GM20431 (cell line): ENCODE data around the gene BCL11B.

Source experiments
- in situ Hi-C: fragments of 300-500 bp; cut with MseI, MboI; formaldehyde crosslinking; loops from one replicate; pipeline ENCODE4 v1.15.0; 2020; ENCODE audit warnings: low sequenced_read_pairs; ENCODE audit not compliant: unreplicated experiment

BCL11B gene

DNA sequence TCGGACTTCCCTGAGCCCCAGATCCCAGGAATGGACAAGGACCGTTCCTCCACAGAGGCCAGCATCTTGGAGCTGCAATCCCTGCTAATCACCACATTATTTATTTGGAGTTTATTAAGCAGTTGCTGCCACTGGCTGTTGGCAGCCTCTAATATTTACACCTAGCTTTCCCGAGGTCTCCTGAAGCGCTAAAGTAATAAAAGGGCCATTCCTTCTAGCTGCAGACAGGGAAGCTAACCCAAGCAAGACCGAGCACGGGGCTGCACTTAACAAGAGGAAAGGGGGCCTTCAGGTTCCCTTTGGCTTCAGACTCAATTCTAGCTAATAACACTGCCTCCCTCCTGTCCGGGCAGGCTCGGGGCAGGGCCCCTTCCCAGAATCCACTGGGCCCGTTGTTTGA is 63.7 kb downstream of the BCL11B start:
- in situ Hi-C loops = no loop called here

GRCh38 chr14:99207456-99207855 is 64.5 kb downstream of the BCL11B start:
- in situ Hi-C loops = no loop called here

GRCh38 chr14:99206090-99206489 is 65.9 kb downstream of the BCL11B start:
- in situ Hi-C loops = no loop called here

DNA sequence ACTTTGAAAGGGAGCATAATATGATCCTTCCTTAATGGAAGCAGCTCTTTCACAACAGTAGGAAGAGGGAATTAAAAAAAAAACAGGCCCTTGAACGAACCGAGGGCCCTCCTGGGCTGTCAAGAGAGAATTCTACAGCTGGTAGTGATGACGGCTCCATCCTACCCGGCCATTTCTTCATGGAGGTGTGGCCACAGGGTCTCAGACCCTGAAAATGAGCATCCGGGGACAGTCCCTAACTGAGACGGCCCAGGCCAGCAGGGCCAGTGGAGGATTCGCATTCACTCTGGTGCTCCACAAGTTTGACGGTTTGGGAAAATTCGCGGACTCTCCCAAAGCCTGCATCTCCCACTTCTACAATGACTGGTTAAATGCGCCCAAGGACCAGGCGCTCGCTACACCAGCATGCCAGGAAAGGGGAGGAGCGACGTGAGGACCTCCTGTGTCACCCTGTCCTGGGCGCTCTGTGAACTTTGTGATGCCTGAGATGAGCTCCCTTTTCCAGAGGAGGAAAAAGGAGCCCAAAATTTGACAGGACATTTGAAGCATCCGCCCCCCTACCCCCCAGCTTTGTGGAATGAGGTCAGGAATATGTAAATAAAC is 66.8 kb downstream of the BCL11B start:
- in situ Hi-C loops = no loop called here

DNA sequence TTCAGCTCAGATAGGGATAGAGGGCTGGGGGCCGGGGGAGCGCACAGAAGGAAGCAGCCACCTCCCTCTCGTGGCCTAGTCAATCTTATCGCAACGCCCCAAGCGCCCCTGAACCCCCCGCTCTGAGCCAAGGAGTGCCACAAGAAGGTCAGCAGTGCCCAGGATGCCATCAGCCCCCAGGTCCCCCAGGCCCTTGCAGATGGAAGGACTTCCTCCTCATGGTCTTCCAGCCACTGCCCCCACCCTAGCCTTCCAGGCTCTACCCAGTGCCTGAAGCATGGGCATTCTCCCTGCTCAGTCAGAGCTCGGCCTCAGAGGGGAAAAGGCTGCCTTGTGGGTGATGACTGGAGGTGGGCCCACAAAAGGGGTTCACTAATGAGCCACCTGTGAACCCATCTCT is 68.2 kb downstream of the BCL11B start:
- in situ Hi-C loops = no loop called here

DNA sequence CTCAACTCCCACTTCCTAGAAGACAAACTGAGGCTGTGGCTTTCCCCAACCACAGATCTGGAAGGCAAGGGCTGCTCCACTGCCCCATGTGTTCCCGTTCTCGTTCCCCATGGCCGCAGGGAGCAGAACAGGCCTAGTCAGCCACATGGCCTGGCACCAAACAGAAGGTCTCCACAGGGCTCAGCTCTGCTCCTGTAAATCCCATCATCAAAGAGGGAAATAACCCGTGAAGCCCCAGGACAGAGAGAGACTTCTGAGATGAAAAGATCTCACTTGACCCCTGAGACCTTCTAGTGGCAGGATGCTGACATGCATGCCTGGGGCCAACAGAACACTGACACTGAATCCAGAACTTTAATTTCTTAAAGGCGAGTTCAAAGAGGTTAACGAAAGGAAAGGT is 68.9 kb downstream of the BCL11B start:
- in situ Hi-C loops = no loop called here

GRCh38 chr14:99202516-99202915 is 69.5 kb downstream of the BCL11B start:
- in situ Hi-C loops = no loop called here

- in situ Hi-C loops = no loop called here
Measured at GRCh38 chr14:99201351-99202073, 70.5 kb downstream of the BCL11B start.

DNA sequence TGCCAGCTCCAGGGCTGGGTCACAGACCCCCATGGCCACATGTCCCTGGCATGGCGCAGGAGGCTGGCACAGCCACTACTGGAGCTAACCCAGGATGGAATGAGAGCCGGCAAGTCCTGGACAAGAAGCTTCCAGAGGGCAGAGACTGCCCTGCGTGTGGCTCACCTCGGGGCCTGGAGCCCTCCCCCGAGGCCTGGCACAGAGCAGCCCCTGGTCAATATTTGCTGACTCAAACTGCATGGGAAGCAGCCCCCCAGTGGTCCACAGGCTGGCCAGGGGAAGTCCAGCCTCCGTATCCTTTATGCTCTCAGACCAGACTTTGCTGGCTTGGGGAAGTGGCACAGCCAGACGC is 71.4 kb downstream of the BCL11B start:
- in situ Hi-C loops = no loop called here

DNA sequence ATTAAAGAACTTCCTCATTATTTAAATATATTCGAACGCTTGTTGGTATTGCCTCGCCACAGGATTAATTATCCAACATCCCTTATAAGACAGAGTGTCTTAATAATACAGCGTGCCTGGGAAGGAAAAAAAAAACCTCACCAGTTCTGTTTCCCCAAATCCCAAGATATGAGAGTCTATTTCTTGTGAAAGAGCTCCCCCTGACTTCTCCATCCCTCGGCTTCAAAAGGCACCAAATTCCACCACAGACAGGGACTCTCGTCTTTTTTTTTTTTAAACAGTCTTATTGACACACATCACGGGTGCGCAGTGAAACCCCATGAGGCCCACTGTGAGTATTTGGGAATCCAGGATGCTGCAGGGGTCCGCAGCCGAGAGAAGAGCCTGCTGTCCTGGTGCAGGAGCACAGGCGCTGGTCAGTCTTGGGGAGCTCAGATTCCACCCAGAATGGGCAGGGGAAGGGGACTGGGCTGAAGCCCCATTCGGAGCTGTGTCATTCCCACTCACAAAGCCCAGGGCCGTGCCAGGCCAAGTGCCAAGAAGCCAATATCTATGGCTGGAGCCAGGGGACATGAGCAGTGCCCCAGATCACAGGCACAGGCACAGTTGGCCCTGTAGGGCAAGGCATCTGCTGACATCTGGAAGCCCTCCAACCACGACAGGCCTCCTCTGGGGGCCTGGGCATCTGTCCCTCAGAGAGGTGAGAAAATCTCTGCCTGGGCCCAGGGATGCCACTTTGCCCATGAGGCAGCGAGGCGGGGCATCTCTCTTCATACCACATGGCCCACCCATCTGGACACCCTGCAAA is 71.9 kb downstream of the BCL11B start:
- in situ Hi-C loops = no loop called here

DNA sequence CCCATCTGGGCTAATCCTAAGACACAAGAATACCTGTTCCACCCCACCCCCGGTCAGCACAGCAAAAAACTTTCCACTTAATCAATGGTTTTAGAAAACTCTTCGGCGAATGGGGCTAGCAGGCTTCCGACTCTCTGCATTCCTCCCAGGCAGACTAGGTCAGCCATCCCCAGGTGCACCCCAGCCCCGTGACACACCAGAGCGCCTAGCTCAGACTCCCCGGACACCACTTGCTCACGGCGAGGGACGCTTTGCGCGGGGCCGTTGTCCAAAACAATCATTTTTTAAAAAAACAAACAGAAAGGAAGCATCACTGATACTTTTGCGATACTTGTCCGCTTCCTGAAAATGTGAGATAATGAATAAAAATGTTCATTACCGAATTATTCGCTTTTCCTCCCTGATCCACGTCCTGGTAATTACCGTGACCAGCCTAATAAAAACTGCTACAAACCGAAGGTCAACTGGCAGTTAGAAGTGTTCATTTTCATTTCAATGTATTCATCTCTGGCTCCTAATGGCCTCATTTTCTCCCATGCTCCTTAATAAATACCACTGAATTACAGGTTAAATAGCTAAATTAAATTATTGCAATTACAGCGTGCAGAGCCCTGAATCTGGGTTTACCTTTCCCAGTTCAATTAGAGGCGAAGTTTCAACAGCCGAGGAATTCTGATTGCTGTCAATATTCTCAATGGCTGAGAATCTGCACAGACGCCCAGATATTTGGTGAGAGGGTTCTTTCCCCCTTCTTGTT is 73.1 kb downstream of the BCL11B start:
- in situ Hi-C loops = no loop called here

DNA sequence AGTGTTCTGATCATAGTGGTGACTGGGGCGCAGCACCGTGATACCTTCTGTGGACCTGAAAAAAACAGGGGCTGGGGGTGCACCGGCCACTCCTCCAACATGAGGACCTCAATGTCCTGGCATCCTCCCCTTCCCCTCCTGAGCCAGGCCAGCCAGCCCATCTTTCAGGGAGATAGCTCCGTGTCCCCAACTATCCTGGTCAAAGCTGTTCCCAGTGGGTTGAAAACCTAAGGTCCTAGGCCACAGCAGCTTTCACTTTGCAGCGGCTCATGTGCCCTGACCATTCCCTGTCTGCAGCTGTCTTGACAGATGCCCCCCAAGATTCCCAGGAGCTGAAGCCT is 75.7 kb downstream of the BCL11B start:
- in situ Hi-C loops = no loop called here

GRCh38 chr14:99195602-99196309 is 76.2 kb downstream of the BCL11B start:
- in situ Hi-C loops = no loop called here

DNA sequence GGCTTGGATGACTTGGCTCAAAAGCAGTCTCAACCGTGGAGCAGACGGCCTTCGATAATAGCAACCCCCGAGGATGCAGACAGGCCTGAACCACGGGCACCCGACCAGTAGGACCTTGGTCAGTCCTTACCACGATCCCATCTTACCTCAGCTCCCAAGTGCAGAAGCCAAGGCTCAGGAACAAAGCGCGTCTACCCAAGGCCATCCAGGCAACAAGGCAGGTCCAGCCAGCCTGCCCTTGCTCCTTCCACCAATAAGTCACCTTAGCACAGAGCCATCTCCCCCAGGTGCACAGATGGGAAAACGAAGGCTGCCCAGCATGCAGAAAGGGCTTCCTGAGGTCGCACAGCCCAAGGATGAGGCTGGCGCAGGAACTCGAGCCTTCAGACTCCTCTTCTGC is 77.3 kb downstream of the BCL11B start:
- in situ Hi-C loops = no loop called here

GRCh38 chr14:99194136-99194535 is 77.9 kb downstream of the BCL11B start:
- in situ Hi-C loops = no loop called here

GRCh38 chr14:99192830-99193229 is 79.2 kb downstream of the BCL11B start:
- in situ Hi-C loops = no loop called here

DNA sequence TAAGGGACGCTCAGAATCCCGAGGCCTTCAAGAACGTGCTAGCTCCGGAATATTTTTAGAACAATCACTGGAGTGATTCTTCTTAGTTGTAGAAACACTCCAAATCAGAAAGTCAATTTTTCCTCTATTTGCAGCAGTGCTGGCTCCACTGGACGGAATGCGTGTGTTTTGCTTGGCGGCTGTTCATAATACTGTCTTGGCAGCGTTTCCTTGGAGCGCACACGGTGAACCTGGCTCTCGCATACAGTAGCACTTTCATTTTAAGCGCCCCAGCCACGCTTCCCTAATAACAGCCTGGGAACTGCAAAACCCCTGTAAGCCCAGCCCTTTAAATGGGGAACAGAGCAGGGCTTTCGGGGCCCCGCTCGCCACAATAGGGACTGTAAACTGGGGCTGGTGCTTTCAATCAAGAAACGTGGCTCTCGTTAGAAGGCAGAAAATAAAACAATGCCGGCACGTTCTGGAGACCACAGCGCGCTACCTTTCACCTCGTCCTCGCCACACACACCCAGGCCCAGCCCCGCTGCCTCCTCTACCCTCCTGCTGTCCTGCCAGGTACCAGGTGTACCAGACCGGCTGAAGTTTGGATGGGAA is 79.9 kb downstream of the BCL11B start:
- in situ Hi-C loops = no loop called here

- in situ Hi-C loops = no loop called here
Measured at GRCh38 chr14:99191395-99192027, 80.5 kb downstream of the BCL11B start.

DNA sequence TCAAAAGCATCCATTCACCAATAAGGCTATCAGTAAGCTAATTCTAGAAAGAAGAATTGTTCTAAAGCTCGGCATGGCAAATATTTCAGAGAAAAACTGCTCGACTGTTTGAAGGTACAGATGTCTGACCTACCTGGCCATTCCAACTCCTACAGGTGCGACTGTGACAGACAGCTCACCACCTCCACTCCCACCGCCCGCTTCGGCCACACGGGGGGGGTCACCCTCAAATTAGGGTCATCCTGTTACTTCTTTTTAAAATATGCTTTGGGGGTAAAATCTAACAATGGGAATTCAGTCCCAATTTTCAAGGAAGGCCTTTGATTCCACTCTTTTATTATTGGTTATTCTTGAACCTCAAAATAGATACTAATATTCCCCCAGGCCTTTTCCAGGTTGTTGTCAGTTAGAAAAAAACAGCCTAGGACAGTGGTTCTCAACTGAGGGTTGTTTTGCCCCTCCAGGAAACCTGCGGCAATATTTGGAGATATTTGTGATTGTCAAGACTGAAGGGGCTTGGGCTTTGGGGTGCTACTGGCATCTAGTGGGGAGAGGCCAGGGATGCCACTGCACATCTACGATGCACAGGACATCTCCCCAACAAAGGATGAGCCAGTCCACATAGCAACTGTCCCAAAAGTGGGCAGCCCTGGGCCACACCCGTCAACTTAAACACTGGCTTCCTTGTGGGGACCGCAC is 81.2 kb downstream of the BCL11B start:
- in situ Hi-C loops = no loop called here
